HPDE6-E6E7 (cell line): ENCODE measurements around the gene MACROH2A2.
A peak's percentile ranks its signal among the peaks of the same experiment; 100 is the strongest.
"Not testable (repeated sequence)": the region's sequence is repeated elsewhere in the genome, so short reads cannot be mapped to it uniquely, and the experiment has no call there.

Source experiments
- DNase-seq: peaks from one replicate; pipeline ENCODE4 v3.0.0; 2011; ENCODE audit warnings: missing footprints; ENCODE audit errors: extremely low spot score

The MACROH2A2 gene

DNA sequence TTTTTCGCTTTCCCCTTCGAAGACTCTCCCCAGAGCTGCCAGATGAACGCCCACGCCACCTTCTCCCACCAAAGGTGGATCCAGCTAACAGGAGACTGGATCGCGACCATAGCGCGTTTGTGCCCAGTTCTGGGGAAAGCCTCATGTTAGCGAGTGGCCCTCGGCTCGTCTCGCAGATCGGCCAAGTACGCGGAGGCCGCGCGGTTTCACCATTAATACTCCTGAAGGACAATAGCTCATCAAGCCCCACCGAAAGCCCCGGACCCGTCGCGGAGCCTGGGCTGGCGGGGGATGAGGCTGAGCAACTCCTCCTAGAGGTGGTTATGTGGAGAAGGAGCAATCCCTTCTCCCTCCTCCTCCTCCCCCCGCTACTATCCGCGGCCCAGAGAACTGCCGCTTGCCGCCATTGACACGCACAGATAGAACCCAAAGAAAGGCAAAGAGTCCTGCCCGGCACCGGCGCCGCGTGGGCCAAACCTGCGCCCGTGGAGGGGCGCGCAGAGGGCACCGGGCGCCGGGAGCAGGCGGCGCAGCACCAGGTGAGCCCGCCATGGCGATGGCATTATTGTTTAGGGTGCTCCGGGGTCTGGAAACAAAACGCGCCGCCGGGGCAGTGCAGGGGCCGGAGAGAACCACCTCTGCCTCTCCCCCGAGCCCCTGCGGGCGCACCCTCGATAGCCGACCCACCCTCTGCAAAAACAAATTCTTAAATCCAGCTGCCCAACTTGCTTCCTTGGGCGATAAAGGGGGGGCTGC is at the start of gene MACROH2A2:
Gene MACROH2A2, plus strand, starts transcription at position 385 of the 756 bp plus-strand sequence. CDS start 22,813 bp downstream, outside the sequence.
- peak; percentile 46 for DNase-seq

DNA sequence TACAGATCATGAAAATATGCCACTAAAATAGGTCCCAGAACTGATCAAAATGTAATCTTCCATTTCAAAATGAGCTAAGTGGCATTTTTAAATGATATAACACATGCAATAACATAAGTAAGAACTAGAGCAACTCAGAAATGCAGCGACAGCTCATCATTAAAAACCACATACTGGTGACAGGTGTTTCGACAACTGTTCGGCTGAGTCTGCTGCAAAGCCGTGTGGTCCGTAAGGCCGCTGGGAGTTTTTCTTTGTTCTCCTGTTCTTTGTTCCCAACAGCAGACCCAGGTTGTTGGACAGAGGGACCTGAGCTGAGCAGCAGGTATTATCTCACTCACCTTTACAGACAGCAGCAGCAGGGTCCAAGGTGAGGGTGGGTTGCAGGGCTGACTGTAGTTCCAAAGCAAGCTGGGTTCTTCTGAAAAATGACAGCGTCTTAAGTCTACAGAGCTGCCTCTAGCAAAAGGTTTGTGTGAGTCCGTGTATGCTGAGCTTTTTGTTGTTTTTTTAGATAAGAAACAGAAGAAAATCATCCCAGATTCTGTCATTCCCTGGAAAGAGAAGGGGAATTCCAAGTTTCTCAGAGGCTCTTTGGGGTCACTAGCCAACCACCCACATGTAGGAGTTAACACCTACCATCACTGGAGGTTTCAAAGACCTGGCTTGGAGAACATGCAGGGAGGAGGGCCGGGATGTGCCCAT is 45.4 kb upstream of the MACROH2A2 start:
- DNase-seq = no peak

DNA sequence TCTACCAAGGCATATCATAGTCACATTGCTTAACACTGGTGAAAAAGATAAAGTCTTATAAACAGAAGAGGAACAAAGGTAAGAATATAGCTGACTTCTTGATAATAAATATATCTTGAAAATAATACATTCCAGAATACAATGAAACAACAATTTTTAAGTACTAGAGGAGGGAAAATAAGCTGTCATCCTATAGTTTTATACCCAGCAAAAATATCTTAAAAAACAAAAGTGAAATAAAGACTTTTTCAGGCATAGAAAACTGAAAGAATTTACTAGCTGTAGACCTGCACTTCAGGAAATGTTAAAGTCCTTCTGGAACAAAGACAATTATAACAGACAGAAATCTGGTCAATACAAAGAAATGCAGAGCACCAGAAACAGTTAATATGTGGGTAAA is 21.4 kb upstream of the MACROH2A2 start:
- DNase-seq = no peak

DNA sequence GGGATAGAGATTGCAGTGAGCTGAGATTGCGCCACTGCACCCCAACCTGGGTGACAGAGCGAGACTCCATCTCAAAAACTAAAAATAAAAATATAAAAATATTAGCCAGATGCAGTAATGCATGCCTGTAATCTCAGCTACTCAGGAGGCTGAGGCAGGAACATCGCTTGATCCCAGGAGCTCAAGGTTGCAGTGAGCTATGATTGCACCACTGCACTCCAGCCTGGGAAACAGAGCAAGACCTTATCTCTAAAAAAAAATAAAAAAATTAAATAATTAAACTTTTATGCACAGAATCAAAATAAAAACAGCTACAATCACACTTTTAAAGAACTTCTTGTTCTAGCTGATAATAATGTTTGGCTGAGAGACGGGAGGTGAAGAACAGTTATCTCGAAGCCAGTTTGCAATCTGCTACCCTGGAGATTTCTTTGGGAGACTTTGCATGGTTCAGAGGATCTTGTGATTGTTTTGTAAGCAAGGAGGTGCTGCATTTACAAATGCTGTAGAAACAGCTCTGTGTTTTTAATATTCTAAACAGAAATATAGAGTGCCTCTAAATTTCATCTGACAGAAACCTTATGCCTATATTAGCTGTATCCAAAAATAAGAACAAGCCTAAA is 19.9 kb upstream of the MACROH2A2 start:
- no peak for DNase-seq

DNA sequence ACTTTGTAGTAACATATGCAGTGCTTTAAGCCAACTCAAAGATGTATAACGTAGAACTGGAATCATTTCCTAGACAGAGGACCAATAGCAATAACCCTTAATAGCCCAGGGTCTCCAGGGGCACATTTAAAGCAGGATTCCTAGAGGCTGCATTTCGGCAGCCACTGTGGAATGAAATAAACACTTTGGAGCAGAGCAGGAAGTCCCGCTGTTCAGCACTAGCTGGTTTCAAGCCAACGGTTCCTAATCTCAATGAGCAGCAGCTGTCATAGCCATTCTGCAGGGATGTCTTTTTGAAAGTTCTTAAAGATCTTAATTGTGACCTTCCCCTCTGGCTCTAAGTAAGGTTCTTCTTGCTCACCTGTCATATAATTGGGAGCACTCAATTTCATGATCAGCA is 18.4 kb upstream of the MACROH2A2 start:
- DNase-seq = no peak

DNA sequence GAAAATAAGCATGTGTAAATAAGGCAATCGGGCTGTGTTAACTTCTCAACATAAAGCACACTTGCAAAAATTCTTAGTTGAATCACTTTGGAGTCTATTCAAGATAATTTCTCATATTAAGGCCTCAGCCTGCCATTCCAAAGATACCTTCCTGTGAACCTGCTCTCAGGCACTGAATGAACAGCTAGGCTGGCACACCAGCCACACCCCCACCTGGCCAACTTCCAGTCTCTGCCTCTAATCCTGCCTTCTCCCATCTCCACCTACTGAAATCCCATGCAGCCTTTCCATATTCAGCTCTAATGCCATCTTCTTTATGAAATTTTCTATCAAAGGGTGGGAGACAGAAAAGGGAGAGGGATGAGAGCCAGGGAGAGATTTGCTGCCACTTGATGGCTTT is 17.1 kb upstream of the MACROH2A2 start:
- no peak for DNase-seq

DNA sequence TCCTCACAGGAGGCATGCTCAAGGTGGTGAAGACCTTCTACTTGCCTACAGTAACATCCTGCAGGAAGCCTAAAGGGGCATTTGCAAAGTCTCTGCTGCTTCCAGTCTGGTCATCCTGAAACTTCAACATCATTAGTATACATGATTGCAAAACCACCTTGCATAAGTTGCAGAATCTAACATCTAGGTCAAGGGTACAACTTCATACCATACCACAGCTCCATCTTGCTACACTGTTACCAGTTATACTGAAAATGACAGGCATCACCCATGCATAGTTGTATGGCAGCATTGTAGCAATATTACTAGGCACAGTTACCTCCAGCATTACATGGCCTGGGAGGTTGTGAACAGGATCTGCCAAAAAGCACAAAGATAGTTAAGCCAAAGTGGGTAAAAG is 13.7 kb upstream of the MACROH2A2 start:
- no peak for DNase-seq

DNA sequence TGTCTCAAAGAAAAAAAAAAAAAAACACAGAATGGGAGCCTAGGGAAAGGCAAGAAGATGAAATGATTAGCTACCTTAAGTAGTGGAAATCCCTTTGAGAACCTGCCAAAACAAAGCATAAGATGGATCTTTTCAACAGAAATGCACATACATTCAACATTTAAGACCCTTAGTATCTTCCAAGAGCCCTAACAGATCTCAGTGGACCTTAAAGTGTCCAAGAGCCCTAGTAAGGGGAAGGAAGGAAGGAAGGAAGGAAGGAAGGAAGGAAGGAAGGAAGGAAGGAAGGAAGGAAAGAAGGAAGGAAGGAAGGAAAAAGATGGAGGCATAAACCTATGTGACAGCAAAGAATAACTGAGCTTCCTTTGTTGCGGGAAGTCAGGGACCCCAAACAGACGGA is 11.6 kb upstream of the MACROH2A2 start:
- DNase-seq = no peak

DNA sequence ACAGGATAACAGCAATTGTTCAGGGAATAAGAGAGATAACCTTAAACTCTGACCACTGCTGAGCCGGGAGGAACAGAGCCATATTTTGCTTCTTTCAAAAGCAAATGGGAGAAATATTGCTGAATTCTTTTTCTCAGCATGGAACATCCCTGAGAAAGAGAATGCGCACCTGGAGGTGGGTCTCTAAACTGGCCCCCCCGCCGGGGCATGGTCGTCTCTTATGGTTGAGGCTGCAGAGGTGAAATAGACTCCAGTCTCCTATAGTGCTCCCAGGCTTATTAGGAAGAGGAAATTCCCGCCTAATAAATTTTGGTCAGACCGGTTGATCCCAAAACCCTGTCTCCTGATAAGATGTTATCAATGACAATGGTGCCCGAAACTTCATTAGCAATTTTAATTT is 10.9 kb upstream of the MACROH2A2 start:
- not testable (repeated sequence) for DNase-seq

DNA sequence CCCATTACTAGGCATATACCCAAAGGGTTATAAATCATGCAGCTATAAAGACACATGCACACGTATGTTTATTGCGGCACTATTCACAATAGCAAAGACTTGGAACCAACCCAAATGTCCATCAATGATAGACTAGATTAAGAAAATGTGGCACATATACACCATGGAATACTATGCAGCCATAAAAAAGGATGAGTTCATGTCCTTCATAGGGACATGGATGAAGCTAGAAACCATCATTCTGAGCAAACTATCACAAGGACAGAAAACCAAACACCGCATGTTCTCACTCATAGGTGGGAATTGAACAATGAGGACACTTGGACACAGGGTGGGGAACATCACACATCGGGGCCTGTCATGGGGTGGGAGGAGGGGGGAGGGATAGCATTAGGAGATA is 5.6 kb upstream of the MACROH2A2 start:
- not testable (repeated sequence) for DNase-seq

DNA sequence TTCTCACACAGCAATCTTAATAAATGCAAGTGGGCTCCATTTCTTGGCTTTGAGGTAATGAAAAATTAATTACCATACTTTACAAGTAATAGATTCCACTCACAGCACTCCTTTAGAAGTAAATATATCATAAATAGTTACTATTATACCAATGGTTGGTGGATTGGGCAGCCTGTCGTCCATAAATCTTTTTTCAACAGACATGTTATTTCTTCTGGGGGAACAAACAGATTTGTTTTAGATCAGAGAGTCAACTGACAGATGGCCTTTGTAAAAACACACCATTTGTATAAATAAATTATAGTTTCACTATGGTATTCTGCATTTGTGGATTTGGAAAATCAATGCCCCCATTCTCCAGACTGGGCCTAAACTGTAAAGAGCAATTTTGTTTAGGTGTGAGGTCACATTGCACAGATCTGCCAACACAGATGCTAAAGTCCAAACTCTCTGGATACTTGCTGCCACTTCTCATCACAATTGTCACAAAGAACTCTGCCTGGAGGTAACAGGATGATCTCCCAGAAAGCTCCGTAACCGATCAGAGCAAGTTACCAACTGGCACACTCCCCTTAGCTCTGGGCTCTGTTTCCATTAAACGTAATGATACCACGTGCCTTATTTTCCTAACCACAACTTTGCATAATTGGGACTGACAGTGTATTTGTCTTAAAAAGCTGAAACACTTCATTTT is 4.5 kb upstream of the MACROH2A2 start:
- DNase-seq = no peak

DNA sequence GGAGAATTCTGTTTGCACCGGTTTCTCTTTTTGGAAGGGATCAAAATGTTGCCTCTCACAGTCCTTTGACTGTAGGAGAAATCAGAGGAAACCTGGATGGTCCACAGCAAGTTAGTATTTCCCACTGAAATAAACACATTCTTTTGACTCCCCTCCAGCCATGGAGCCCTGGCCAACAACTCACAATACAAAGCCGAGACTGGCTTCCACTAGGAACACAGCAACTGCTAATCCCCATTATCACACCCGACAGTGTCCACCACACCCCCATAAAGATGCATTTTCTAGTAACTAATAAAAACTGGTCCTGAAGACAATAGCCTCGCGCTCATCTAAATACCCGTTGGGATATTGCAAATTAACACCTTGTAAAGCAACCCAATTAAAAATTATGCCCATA is 798 bp upstream of the MACROH2A2 start:
- no peak for DNase-seq

DNA sequence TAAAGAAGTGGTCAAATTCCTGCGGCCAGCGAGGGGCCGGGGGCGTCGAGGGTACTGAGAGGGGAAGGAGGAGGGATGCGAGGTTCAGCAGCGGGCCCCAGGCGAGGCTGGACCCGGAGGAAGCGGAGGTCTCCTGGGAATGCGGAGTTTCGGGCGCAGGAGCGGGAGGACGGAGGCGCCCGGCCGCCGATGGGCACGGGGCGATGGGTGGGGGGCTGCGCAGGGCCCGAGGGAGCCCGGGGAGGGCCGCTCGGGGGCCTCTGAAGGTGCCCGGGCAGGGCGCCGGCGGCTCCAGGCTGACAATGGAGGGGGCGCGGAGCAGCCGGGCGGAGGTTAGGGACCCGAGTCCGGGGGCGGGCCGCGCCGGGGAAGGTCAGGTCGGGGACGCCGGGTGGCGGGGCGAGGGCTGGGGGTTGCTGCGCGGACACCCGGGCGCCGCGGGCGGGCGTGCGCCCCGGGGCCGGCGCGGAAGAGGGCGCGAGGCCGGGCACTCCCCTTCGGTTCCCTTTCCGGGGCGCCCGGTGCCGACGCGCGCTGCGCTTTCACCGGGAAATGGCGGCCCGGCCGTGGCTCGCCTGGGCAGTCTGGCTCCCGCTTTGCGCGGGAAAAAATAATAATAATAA is 683 bp downstream of the MACROH2A2 start:
- no peak for DNase-seq

DNA sequence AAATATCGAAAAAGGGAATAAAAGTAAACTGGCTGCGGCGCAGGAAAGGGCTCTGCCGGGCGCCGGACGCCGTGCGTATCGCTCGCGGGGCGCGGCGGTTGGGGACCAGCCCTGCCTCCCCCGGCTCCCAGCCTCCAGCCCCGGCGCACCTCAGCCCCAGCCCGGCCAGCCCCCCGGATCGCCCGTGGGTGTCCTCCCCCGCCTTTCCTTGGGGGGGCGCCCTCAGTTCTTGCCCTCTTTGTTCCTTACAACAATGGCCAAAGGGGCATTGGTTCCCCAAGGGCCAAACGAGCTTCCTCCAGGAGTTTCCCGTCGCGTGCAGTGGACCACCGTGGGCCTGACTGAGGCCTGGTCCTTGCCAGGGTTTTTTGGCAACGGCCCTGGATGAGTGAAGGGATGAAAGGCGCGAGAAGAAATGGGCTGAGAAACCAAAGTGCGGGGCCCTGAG is 1.2 kb downstream of the MACROH2A2 start:
- no peak for DNase-seq

DNA sequence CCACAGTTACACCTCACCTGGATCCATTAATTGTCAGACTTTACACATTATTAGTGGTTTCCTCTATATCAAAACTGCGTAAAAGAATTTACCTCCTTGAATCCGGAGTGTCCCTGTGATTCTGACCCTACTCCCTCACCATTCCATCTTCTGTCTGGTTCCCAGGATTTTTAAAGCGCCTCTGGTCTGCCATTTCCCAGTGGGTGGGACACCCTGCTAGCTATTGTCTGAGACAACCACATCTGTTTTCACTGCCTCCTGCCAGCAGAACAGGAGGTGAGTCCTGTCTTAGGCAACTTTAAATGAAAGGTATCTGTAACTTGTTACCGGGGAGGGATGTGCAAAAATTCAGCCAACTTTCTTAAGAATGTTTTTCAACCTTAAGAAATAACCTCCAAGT is 2.3 kb downstream of the MACROH2A2 start:
- no peak for DNase-seq

DNA sequence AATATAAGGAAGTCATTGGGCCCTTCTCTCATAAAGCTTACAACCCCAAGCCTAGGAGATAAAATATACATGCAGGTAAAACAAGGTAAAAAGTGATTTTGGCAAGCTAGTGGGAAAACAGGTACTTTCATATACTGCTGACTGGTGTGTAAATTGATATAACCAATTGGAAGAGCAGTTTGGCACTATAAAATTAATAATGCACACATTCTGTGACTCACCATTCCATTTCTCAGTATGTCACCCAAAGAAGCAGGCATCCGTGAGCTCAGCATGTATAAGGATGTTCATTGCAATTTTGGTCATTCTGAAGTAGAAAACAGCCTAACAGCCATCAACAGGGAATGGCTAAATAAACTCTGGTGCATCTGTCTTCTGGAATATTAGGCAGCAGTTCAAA is 2.9 kb downstream of the MACROH2A2 start:
- no peak for DNase-seq

DNA sequence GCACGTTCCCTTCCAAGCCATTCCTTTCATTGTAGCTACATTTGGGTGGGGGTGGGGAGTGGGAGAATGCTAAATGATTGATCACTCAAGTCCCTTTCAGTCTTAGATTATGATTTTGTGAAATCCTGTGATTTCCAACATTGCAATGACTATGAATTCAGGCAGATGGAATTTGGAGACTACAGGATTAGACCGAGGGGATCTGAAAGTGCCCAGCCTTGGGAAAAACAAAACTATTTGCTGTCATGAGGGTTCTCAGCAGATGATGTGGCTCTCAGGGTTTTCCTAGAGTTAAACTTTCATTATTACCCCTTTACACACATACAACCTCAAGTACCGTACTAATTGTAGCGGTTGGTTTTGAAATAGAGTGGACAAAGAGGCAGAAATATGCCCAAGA is 4.7 kb downstream of the MACROH2A2 start:
- DNase-seq = no peak

DNA sequence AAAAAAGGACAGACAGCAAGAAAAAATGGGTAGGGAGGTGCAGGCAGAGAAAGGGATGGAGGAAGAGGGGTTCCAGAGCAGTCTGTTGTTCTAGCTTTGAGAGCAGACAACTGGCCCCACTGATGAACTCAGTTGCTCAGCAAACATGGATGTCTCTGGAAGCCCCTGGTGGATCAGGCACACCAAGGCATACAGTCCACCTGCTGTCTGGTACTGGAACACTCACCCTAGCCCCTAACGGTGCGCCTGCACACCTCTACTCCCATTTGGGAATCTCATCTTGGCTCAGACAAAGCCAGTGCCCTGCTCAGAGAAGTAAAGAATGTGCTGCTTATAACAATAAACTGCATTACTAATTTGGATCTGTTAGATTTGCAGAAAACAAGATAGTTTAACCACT is 7.7 kb downstream of the MACROH2A2 start:
- DNase-seq = no peak

DNA sequence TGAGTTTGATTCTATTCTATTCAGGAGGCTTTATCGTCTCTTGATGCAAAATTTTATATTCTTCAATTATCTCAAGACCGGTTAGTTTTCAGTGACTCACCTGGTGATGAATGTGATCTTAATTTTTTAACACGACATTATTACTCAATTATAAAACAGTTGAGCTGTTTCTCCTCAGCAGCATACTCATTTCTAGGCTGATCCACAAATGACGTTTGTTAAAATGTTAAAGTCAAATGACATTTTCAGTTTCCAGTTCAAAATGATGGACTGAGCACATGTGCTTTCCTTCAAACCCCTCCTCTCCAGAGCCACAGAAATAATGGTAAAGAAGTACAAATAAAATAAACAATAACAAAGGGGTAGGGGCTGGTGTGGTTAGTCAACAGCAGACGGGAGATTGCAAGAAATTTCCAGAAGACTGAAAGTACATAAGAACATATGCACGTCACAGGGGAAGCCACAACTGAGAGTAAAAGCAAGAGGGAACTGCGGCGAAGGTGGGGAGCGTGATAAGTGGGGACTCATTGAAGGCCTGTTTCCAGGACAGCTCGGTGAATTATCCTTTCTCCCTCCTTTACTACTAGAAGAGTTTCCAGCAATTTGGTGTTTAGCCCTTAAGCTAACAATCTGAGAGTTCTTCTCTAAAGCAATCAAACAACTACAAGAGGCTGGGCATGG is 10.9 kb downstream of the MACROH2A2 start:
- DNase-seq = no peak

DNA sequence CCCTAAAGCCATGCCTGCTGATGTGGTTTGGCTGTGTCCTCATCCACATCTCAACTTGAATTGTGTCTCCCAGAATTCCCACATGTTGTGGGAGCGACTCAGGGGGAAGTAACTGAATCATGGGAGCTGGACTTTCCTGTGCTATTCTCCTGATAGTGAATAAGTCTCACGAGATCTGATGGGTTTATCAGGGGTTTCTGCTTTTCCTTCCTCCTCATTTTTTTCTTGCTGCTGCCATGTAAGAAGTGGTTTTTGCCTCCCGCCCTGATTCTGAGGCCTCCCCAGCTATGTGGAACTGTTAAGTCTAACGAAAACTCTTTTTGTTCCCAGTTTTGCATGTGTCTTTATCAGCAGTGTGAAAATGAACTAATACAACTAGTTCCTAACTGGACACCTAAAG is 11.8 kb downstream of the MACROH2A2 start:
- DNase-seq = no peak

DNA sequence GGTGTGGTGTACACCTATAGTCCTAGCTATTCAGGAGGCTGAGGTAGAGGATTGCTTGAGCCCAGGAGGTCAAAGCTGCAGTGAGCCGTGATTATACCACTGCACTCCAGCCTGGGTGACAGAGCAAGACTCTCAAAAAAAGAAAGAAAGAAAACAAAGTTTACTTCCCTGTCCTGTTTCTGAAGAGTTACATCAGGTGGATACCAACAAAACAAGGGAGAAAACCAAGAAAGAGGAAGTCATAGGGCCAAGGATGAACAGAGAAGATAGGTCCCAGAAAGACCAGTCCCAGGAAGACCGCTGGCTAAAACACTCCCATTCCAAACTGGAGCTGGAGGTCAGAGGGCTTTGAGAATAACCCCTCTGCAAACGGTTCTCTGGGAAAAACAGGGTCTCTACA is 13.5 kb downstream of the MACROH2A2 start:
- DNase-seq = no peak
